ENCODE measurements around the gene SMAD9. TPM values are rescaled to one million over a fixed set of nuclear protein-coding genes. Genes with fewer than 3 reads are reported as not detected.
A peak's percentile ranks its signal among the peaks of the same experiment; 100 is the strongest.

SMAD9 gene
- total and polyA plus RNA-seq, 2 of the 13 experiments (the other 11 are each of a cell fraction or from before 2014, with no cell fraction given), result 4.2 to 7.7 TPM

DNA sequence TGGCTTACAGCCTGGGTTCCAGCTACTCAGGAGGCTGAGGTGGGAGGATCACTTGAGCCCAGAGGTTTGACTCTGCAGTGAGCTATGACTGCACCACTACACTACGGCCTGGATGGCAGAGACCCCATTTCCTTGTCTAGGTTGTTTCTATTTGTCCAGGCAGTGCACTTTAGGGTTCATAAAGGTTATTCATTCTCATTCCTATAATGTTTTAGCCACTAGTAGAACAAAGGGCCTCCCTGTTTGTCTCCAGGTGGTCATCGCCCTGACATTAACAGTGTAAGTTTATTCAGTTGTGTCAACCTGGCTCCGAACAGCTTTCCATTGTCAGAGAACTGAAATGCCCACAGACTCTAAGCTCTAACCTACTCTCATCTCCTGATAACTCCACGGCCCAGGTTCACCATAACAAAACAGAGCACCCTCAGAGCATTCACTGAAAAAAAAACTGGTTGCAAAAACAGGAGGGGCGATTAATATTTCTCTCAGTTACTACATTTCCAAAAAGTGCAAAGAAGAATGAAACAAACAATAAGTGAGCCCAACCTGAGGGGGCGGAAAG lies 37.1 kb downstream of the SMAD9 start (continued):
- TF ChIP-seq, protein P1, sequence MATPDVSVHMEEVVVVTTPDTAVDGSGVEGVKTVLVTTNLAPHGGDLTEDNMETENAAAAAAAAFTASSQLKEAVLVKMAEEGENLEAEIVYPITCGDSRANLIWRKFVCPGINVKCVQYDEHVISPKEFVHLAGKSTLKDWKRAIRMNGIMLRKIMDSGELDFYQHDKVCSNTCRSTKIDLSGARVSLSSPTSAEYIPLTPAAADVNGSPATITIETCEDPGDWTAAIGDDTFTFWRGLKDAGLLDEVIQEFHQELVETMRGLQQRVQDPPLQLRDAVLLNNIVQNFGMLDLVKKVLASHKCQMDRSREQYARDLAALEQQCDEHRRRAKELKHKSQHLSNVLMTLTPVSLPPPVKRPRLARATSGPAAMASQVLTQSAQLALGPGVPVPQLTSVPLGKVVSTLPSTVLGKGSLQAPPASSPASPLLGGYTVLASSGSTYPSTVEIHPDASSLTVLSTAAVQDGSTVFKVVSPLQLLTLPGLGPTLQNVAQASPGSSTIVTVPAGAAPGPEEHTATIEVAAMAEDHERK (CRISPR knock-in tag; IDR thresholded peaks at IDR 0.05; ENCODE audit: low read depth), result no peak
- TF ChIP-seq ZFP41 (CRISPR knock-in tag; IDR thresholded peaks at IDR 0.05; ENCODE audit: borderline replicate concordance) (no peak), STAG1 (CRISPR knock-in tag; IDR thresholded peaks at IDR 0.05) (0 out of 2 replicates have a peak, but pooled peaks have one; percentile 3), RAD51 (IDR thresholded peaks at IDR 0.05; ENCODE audit: borderline replicate concordance) (no peak), ZNF713 (CRISPR knock-in tag; IDR thresholded peaks at IDR 0.05) (no peak), ZFY (CRISPR knock-in tag; IDR thresholded peaks at IDR 0.05) (no peak; the same call in 1 of the 2 replicates), TBX3 (IDR thresholded peaks at IDR 0.05; ENCODE audit: borderline replicate concordance) (peak; percentile 45; the same call in 1 of the 2 replicates), ZFP36L1 (CRISPR knock-in tag; IDR thresholded peaks at IDR 0.05) (no peak), TCF12 (IDR thresholded peaks at IDR 0.05) (no peak), TCF12 (CRISPR knock-in tag; IDR thresholded peaks at IDR 0.05) (0 out of 2 replicates have a peak, but pooled peaks have one; percentile 59), ZNF367 (CRISPR knock-in tag; IDR thresholded peaks at IDR 0.05; ENCODE audit: borderline replicate concordance) (no peak), ZNF775 (CRISPR knock-in tag; IDR thresholded peaks at IDR 0.05; ENCODE audit: borderline replicate concordance) (no peak), CBX1 (IDR thresholded peaks at IDR 0.05; ENCODE audit: low read depth) (no peak), ZNF670 (CRISPR knock-in tag; IDR thresholded peaks at IDR 0.05; ENCODE audit: borderline replicate concordance) (no peak), ADNP (CRISPR knock-in tag; IDR thresholded peaks at IDR 0.05) (peak; percentile 94), ASH2L (IDR thresholded peaks at IDR 0.05; ENCODE audit: insufficient read length, low read depth, low read length) (peak; percentile 81), ZNF878 (CRISPR knock-in tag; IDR thresholded peaks at IDR 0.05) (no peak)
- TF ChIP-seq, protein P2, sequence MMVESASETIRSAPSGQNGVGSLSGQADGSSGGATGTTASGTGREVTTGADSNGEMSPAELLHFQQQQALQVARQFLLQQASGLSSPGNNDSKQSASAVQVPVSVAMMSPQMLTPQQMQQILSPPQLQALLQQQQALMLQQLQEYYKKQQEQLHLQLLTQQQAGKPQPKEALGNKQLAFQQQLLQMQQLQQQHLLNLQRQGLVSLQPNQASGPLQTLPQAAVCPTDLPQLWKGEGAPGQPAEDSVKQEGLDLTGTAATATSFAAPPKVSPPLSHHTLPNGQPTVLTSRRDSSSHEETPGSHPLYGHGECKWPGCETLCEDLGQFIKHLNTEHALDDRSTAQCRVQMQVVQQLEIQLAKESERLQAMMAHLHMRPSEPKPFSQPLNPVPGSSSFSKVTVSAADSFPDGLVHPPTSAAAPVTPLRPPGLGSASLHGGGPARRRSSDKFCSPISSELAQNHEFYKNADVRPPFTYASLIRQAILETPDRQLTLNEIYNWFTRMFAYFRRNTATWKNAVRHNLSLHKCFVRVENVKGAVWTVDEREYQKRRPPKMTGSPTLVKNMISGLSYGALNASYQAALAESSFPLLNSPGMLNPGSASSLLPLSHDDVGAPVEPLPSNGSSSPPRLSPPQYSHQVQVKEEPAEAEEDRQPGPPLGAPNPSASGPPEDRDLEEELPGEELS (CRISPR knock-in tag; IDR thresholded peaks at IDR 0.05), result peak; percentile 85
- TF ChIP-seq, protein P3, sequence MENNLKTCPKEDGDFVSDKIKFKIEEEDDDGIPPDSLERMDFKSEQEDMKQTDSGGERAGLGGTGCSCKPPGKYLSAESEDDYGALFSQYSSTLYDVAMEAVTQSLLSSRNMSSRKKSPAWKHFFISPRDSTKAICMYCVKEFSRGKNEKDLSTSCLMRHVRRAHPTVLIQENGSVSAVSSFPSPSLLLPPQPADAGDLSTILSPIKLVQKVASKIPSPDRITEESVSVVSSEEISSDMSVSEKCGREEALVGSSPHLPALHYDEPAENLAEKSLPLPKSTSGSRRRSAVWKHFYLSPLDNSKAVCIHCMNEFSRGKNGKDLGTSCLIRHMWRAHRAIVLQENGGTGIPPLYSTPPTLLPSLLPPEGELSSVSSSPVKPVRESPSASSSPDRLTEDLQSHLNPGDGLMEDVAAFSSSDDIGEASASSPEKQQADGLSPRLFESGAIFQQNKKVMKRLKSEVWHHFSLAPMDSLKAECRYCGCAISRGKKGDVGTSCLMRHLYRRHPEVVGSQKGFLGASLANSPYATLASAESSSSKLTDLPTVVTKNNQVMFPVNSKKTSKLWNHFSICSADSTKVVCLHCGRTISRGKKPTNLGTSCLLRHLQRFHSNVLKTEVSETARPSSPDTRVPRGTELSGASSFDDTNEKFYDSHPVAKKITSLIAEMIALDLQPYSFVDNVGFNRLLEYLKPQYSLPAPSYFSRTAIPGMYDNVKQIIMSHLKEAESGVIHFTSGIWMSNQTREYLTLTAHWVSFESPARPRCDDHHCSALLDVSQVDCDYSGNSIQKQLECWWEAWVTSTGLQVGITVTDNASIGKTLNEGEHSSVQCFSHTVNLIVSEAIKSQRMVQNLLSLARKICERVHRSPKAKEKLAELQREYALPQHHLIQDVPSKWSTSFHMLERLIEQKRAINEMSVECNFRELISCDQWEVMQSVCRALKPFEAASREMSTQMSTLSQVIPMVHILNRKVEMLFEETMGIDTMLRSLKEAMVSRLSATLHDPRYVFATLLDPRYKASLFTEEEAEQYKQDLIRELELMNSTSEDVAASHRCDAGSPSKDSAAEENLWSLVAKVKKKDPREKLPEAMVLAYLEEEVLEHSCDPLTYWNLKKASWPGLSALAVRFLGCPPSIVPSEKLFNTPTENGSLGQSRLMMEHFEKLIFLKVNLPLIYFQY (CRISPR knock-in tag; IDR thresholded peaks at IDR 0.05; ENCODE audit: borderline replicate concordance), result no peak
- TF ChIP-seq, protein P4, sequence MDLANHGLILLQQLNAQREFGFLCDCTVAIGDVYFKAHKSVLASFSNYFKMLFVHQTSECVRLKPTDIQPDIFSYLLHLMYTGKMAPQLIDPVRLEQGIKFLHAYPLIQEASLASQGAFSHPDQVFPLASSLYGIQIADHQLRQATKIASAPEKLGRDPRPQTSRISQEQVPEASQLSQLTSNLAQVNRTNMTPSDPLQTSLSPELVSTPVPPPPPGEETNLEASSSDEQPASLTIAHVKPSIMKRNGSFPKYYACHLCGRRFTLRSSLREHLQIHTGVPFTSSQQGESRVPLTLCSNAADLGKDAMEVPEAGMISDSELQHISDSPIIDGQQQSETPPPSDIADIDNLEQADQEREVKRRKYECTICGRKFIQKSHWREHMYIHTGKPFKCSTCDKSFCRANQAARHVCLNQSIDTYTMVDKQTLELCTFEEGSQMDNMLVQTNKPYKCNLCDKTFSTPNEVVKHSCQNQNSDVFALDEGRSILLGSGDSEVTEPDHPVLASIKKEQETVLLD (CRISPR knock-in tag; IDR thresholded peaks at IDR 0.05; ENCODE audit: low read depth), result no peak

Data from HepG2 (cell line).